HUES64 (cell line): ENCODE data around the gene SEMA5A.

Experiments
- H3K27ac ChIP-seq: 2 replicates; pipeline ENCODE4 v1.7.0; 2013; ENCODE audit warnings: low read depth, low read length, inconsistent platforms
- H3K27me3 ChIP-seq: 2 replicates; pipeline ENCODE4 v1.6.1; 2013; ENCODE audit warnings: mild to moderate bottlenecking, low read length; ENCODE audit not compliant: insufficient read depth
- H3K36me3 ChIP-seq: 2 replicates; pipeline ENCODE4 v1.6.1; 2013; ENCODE audit warnings: mild to moderate bottlenecking, low read length; ENCODE audit not compliant: insufficient read depth
- H3K4me1 ChIP-seq: 2 replicates; pipeline ENCODE4 v1.6.1; 2013; ENCODE audit warnings: mild to moderate bottlenecking, low read length, moderate library complexity; ENCODE audit not compliant: insufficient read depth
- H3K4me3 ChIP-seq: 2 replicates; pipeline ENCODE4 v1.5.1; 2013; ENCODE audit warnings: mild to moderate bottlenecking, low read length, moderate library complexity
- H3K9ac ChIP-seq: 2 replicates; pipeline ENCODE4 v1.6.1; 2013; ENCODE audit warnings: mild to moderate bottlenecking, low read depth, low read length
- H3K9me3 ChIP-seq: 2 replicates; pipeline ENCODE4 v1.6.1; 2013; ENCODE audit warnings: low read depth, low read length; ENCODE audit not compliant: insufficient read depth
- WGBS: fragments of 150-250, 120-280 bp; methylation state at CpG from one replicate; pipeline ENCODE4 v1.1.7; 2013; ENCODE audit warnings: missing lambda C conversion rate; 5-methylcytosine and 5-hydroxymethylcytosine counted together

SEMA5A gene

DNA sequence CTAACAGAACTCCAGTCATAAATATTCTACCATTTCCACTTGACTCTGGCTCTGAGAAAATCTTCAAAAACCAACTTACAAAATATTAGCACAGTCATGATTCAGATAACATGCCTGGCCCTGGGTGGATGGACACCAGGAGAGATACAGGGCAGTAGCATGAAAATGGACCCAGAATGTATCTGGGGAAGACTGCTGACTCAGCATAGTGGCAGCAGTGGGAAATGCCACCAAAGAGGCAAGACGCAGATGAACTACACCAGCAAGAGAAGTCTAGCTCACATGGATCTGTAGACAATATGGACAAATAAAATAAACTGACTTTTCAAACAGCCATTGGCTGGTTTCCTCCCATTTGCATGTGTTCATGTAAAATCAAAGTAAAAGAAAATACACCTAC lies 359.8 kb downstream of the SEMA5A start:
- Histone ChIP-seq H3K4me1 (no peaks in the 10 kb centered on the region), H3K4me3 (no peak overlapping the region), H3K36me3 (no peaks in the 10 kb centered on the region), H3K27me3 (no peaks in the 10 kb centered on the region), H3K27ac (no peak overlapping the region), H3K9me3 (no peaks in the 10 kb centered on the region), H3K9ac (no peak overlapping the region)
- WGBS, result 83% methylated on average over 1 of the region's 1 CpG

GRCh38 chr5:9183992-9184391 lies 361.9 kb downstream of the SEMA5A start:
- Histone ChIP-seq H3K27me3 (no peaks in the 10 kb centered on the region), H3K4me3 (no peak overlapping the region), H3K9me3 (no peaks in the 10 kb centered on the region), H3K27ac (no peak overlapping the region), H3K9ac (no peak overlapping the region), H3K36me3 (no peaks in the 10 kb centered on the region), H3K4me1 (no peaks in the 10 kb centered on the region)

- Histone ChIP-seq H3K4me1 (no peaks in the 10 kb centered on the region), H3K9ac (no peak overlapping the region), H3K27ac (no peak overlapping the region), H3K36me3 (no peaks in the 10 kb centered on the region), H3K4me3 (no peak overlapping the region), H3K27me3 (no peaks in the 10 kb centered on the region), H3K9me3 (no peaks in the 10 kb centered on the region)
- 96% methylated on average over 11 of the region's 11 CpGs for WGBS
Observed at GRCh38 chr5:9182899-9183695, 362.8 kb downstream of the SEMA5A start.

- no peak overlapping the region for H3K27ac ChIP-seq
- H3K4me3 ChIP-seq, result no peak overlapping the region
- no peaks in the 10 kb centered on the region for H3K36me3 ChIP-seq
- no peaks in the 10 kb centered on the region; the same call in 1 of the 2 replicates for H3K9me3 ChIP-seq
- no peaks in the 10 kb centered on the region for H3K4me1 ChIP-seq
- no peaks in the 10 kb centered on the region for H3K27me3 ChIP-seq
- no peak overlapping the region for H3K9ac ChIP-seq
Observed at GRCh38 chr5:9176641-9177040, 369.2 kb downstream of the SEMA5A start.

GRCh38 chr5:9174446-9174845 lies 371.4 kb downstream of the SEMA5A start:
- no peak overlapping the region for H3K4me3 ChIP-seq
- 94% methylated on average over 3 of the region's 3 CpGs for WGBS
- H3K27me3 ChIP-seq, result no peaks in the 10 kb centered on the region
- no peaks in the 10 kb centered on the region for H3K36me3 ChIP-seq
- H3K9ac ChIP-seq, result no peak overlapping the region
- no peaks in the 10 kb centered on the region; the same call in 1 of the 2 replicates for H3K9me3 ChIP-seq
- H3K4me1 ChIP-seq, result 0 out of 2 replicates have a peak, but pooled peaks cover 1% of the 10 kb centered on the region
- H3K27ac ChIP-seq, result no peak overlapping the region

- Histone ChIP-seq H3K27ac (no peak overlapping the region), H3K9me3 (no peaks in the 10 kb centered on the region; the same call in 1 of the 2 replicates)
- 81% methylated on average over 3 of the region's 3 CpGs for whole genome bisulfite sequencing
Observed at GRCh38 chr5:9173281-9174048, 372.4 kb downstream of the SEMA5A start.

DNA sequence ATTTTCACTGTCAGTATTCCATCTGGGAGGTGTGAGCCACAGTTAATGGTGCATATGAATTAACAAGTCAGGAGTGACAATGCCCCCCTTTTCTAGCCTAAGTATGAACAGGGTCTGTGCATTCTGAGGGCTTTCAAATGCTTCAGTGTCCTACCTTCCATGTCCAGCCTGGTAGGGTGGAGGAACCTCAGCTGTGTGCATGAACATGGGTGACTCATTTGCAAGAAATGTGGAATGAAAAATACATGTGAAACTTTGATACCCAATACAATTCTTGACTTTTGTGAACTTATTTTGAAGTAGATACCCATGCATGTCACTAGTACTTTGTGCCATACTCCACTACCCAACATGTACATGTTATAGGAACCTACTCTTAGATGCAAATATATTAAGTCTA lies 375.8 kb downstream of the SEMA5A start:
- no peak overlapping the region for H3K4me3 ChIP-seq
- no peaks in the 10 kb centered on the region for H3K27me3 ChIP-seq
- no peak overlapping the region for H3K9ac ChIP-seq
- no peaks in the 10 kb centered on the region; the same call in 1 of the 2 replicates for H3K9me3 ChIP-seq
- H3K27ac ChIP-seq, result no peak overlapping the region
- H3K4me1 ChIP-seq, result peaks cover 12% of the 10 kb centered on the region; the same call in 1 of the 2 replicates
- no peaks in the 10 kb centered on the region for H3K36me3 ChIP-seq

More at GRCh38 chr5:9173281-9174048, 372.4 kb downstream of the SEMA5A start:
- Histone ChIP-seq H3K27me3 (no peaks in the 10 kb centered on the region), H3K36me3 (no peaks in the 10 kb centered on the region), H3K9ac (no peak overlapping the region), H3K4me1 (peaks cover 10% of the 10 kb centered on the region; the same call in 1 of the 2 replicates), H3K4me3 (no peak overlapping the region)

GRCh38 chr5:9169557-9169902 lies 376.3 kb downstream of the SEMA5A start:
- WGBS, result 79% methylated on average over 1 of the region's 1 CpG
- H3K9ac ChIP-seq, result no peak overlapping the region
- H3K4me1 ChIP-seq, result peaks cover 12% of the 10 kb centered on the region; the same call in 1 of the 2 replicates
- no peaks in the 10 kb centered on the region for H3K36me3 ChIP-seq
- no peak overlapping the region for H3K4me3 ChIP-seq
- no peaks in the 10 kb centered on the region for H3K27me3 ChIP-seq
- no peaks in the 10 kb centered on the region; the same call in 1 of the 2 replicates for H3K9me3 ChIP-seq
- H3K27ac ChIP-seq, result no peak overlapping the region

GRCh38 chr5:9168791-9169556 lies 376.9 kb downstream of the SEMA5A start:
- 87% methylated on average over 5 of the region's 5 CpGs for WGBS
- Histone ChIP-seq H3K9me3 (no peaks in the 10 kb centered on the region; the same call in 1 of the 2 replicates), H3K27ac (no peak overlapping the region), H3K36me3 (no peaks in the 10 kb centered on the region), H3K27me3 (no peaks in the 10 kb centered on the region), H3K4me3 (no peak overlapping the region), H3K4me1 (peaks cover 12% of the 10 kb centered on the region; the same call in 1 of the 2 replicates), H3K9ac (no peak overlapping the region)

DNA sequence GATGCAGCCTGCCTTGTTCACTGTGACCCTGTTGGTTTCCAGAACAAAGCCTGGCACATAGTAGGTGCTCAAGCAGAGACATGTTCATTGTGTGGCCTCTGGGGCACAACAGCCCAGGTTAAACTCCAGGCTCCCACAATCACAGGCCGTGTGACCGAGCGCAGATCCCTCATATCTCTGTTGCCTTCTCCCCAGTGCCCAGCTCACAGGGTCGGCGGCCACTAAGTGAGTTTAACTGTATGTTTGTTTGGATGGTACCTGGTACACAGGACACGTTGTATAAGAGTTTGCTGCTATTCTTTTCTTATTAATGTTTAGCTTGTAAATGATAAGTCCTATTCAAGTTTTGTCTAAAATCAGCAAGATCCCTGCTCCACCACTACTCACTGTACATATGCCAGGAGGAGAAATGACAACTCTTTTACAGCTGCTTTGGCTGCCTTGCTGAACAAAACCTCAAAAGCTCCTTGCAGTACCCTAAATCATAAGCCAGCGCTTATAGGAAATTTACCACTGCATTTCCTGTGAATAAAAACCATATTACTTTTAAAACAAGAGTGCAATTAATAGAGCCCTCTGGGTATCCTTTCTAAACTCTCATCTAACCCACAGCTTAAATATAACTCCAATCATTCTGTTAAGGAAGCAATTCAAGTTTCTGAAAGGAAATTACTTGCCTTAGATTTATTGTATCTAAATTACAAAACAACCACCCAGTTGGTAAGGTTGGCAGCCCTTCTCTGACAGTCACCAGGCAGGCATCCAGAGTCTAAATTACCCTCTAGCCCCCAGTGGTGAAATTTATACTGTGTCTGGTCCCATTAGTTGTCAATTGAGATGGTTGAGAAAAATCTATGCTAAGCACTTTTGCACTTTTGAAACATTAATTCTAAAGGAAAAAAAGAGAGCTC lies 379.4 kb downstream of the SEMA5A start:
- H3K9me3 ChIP-seq, result no peaks in the 10 kb centered on the region
- H3K27ac ChIP-seq, result no peak overlapping the region
- no peak overlapping the region for H3K4me3 ChIP-seq
- H3K36me3 ChIP-seq, result no peaks in the 10 kb centered on the region
- 96% methylated on average over 7 of the region's 7 CpGs for WGBS
- H3K9ac ChIP-seq, result no peak overlapping the region
- peaks cover 12% of the 10 kb centered on the region; the same call in 1 of the 2 replicates for H3K4me1 ChIP-seq
- H3K27me3 ChIP-seq, result no peaks in the 10 kb centered on the region
